Sigmoid colon (tissue), 4 donors: ENCODE measurements around the gene FAM98B.

ENCODE experiments used
- EP300 ChIP-seq, 4 donors: sonication (generic); formaldehyde crosslinking; IDR thresholded peaks; one replicate each; pipeline ENCODE4 v1.6.1; 2017; ENCODE audit warnings: antibody characterized with exemption in 4 of 4
- POLR2A ChIP-seq, 2 donors: fragments of 450-650 bp; IDR thresholded peaks; one replicate each; pipeline ENCODE4 v1.6.1; 2016; ENCODE audit warnings: antibody characterized with exemption in 2 of 2, mild to moderate bottlenecking in 2 of 2, moderate library complexity in 2 of 2
- TF ChIP-seq, protein P1 (sequence below), 4 experiments: fragments of 450-650 bp in 3 of 4; fragments of 200-600 bp in 1 of 4; IDR thresholded peaks; one replicate each; pipeline ENCODE4 v1.5.1; 2016 to 2019; ENCODE audit warnings: antibody characterized with exemption in 4 of 4, mild to moderate bottlenecking in 3 of 4, moderate library complexity in 2 of 4

- TF ChIP-seq, protein P1, sequence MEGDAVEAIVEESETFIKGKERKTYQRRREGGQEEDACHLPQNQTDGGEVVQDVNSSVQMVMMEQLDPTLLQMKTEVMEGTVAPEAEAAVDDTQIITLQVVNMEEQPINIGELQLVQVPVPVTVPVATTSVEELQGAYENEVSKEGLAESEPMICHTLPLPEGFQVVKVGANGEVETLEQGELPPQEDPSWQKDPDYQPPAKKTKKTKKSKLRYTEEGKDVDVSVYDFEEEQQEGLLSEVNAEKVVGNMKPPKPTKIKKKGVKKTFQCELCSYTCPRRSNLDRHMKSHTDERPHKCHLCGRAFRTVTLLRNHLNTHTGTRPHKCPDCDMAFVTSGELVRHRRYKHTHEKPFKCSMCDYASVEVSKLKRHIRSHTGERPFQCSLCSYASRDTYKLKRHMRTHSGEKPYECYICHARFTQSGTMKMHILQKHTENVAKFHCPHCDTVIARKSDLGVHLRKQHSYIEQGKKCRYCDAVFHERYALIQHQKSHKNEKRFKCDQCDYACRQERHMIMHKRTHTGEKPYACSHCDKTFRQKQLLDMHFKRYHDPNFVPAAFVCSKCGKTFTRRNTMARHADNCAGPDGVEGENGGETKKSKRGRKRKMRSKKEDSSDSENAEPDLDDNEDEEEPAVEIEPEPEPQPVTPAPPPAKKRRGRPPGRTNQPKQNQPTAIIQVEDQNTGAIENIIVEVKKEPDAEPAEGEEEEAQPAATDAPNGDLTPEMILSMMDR (IDR thresholded peaks at IDR 0.05) = no peak
- TF ChIP-seq POLR2A (IDR thresholded peaks at IDR 0.05) = no peak
- no peak for TF ChIP-seq EP300 (IDR thresholded peaks at IDR 0.05)
Observed at GRCh38 chr15:38528294-38528693, 74.4 kb downstream of the FAM98B start.
